Left lung (tissue), 10 donors: ENCODE measurements around the gene LRRD1. TPM values are rescaled to one million over a fixed set of nuclear protein-coding genes. Genes with fewer than 3 reads are reported as not detected.
"Not testable (repeated sequence)": the region's sequence is repeated elsewhere in the genome, so short reads cannot be mapped to it uniquely, and the experiment has no call there.

Source experiments
- ATAC-seq: fragments of 200-7000 bp; cut with Tn5 transposase; one replicate; pipeline ENCODE4 v1.9.1; 2020; ENCODE audit warnings: moderate library complexity
- DNase-seq, 4 donors: peaks; one replicate each; pipeline ENCODE4 v3.0.0-alpha.2; 2013 to 2020
- H3K27ac ChIP-seq, 2 donors: fragments of 200-600 bp; sonication (generic) in 1 of 2; one replicate each; pipeline versions ENCODE4 v1.5.0 to v1.8.0; 2020 to 2021
- H3K27me3 ChIP-seq, 2 donors: fragments of 200-600 bp; sonication (generic) in 1 of 2; one replicate each; pipeline versions ENCODE4 v1.5.0 to v1.8.0; 2020 to 2021
- H3K36me3 ChIP-seq, 2 donors: fragments of 200-600 bp; sonication (generic) in 1 of 2; one replicate each; pipeline versions ENCODE4 v1.5.0 to v1.8.0; 2020 to 2021
- H3K4me1 ChIP-seq, 2 donors: fragments of 200-600 bp; one replicate each; pipeline ENCODE4 v1.8.0; 2021
- H3K4me3 ChIP-seq, 2 donors: fragments of 200-600 bp; sonication (generic) in 1 of 2; one replicate each; pipeline versions ENCODE4 v1.5.0 to v1.8.0; 2020 to 2021; ENCODE audit warnings: mild to moderate bottlenecking in 1 of 2
- H3K9me3 ChIP-seq, 2 donors: fragments of 200-600 bp; sonication (generic) in 1 of 2; one replicate each; pipeline versions ENCODE4 v1.5.0 to v1.8.0; 2020 to 2021
- intact Hi-C, 2 donors: fragments of 100-400 bp; cut with DNase I; formaldehyde crosslinking; loops; one replicate each; pipeline versions ENCODE4 v1.11.2 to v1.14.2; 2022
- polyA plus RNA-seq, 6 donors: library from polyadenylated mRNA; unstranded; fragments of 120-200 nt; gene quantifications; one replicate each; pipeline ENCODE4 v1.2.1, GENCODE V29; 2013; ENCODE audit not compliant: insufficient read length in 6 of 6
- total RNA-seq, 2 donors: library from RNA; stranded (reverse); fragmentation: NEBNext Ultra II Directional; extraction: Animal tissue kit (Norgen Biotek cat#: 25700); gene quantifications; one replicate each; pipeline ENCODE4 v1.2.1, GENCODE V29; 2021
- TF ChIP-seq, protein P1 (sequence below), 2 donors: fragments of 200-600 bp; sonication (generic) in 1 of 2; IDR thresholded peaks; one replicate each; pipeline versions ENCODE4 v1.5.0 to v1.8.0; 2021; ENCODE audit warnings: antibody characterized with exemption in 2 of 2
- donor health status: DM: no; HTN: yes; CAD: no.
- donor health status: DM: no; HTN: no; CAD: no.

Gene LRRD1
- total and polyA plus RNA-seq, 8 donors = 0.09 to 0.88 (median 0.64) TPM; not detected in 1

DNA sequence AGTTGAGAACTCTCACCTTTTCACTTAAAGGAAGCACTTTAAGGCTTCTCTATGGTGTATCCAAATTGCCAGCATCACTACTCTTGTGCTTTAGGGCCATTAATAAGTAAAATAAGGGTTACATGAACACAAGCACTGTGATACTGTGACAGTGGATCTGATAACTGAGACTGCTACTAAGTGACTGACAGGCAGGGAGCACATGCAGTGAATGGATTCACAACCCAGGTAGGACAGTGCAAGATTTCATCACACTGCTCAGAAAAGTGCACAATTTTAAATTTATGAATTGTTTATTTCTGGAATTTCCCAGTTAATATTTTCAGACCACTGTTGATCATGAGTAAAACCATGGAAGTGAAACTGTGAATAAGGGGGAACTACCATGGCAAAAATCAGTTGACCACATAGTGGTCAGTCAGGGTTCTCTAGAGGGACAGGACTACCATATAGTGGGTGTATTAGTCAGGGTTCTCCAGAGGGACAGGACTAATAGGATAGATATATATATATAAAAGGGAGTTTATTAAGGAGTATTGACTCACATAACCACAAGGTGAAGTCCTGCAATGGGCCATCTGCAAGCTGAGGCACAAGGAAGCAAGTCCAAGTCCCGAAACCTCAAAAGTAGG lies 23.7 kb downstream of the LRRD1 start:
- H3K4me1 ChIP-seq = no peaks in the 10 kb centered on the region
- no peaks in the 10 kb centered on the region for H3K9me3 ChIP-seq
- H3K27ac ChIP-seq = no peak overlapping the region
- no peak for ATAC-seq
- intact Hi-C loops = no loop called here
- DNase-seq = no peak
- H3K4me3 ChIP-seq = no peak overlapping the region
- H3K36me3 ChIP-seq = no peaks in the 10 kb centered on the region
- H3K27me3 ChIP-seq = no peaks in the 10 kb centered on the region
- TF ChIP-seq, protein P1, sequence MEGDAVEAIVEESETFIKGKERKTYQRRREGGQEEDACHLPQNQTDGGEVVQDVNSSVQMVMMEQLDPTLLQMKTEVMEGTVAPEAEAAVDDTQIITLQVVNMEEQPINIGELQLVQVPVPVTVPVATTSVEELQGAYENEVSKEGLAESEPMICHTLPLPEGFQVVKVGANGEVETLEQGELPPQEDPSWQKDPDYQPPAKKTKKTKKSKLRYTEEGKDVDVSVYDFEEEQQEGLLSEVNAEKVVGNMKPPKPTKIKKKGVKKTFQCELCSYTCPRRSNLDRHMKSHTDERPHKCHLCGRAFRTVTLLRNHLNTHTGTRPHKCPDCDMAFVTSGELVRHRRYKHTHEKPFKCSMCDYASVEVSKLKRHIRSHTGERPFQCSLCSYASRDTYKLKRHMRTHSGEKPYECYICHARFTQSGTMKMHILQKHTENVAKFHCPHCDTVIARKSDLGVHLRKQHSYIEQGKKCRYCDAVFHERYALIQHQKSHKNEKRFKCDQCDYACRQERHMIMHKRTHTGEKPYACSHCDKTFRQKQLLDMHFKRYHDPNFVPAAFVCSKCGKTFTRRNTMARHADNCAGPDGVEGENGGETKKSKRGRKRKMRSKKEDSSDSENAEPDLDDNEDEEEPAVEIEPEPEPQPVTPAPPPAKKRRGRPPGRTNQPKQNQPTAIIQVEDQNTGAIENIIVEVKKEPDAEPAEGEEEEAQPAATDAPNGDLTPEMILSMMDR (IDR thresholded peaks at IDR 0.05) = no peak

DNA sequence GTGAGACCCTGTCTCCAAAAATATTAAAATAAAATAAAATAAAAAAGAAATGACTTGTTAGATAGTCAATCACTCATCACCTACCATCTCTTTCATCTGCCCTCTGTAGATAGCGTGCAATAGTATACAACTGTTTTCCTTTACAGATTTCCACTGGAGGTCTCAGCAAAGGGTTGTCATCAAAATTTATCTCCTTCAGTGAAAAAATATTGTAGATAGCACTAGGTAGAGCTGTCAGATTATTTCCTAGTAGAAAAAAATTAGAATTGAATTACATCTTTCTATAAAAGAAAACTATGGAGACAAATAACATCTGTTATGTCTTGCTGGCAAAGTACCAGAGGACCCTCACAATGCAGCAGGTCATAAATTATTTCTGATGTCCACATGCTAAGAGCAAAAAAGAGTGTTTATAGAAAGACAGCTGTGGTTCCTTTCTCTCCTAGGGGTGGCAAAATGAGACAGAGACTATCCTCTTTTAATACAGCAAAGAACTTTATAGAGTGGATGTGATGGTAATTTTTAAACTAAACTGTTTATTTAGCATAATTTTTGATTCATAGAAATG lies 28.4 kb downstream of the LRRD1 start:
- no peak for ATAC-seq

DNA sequence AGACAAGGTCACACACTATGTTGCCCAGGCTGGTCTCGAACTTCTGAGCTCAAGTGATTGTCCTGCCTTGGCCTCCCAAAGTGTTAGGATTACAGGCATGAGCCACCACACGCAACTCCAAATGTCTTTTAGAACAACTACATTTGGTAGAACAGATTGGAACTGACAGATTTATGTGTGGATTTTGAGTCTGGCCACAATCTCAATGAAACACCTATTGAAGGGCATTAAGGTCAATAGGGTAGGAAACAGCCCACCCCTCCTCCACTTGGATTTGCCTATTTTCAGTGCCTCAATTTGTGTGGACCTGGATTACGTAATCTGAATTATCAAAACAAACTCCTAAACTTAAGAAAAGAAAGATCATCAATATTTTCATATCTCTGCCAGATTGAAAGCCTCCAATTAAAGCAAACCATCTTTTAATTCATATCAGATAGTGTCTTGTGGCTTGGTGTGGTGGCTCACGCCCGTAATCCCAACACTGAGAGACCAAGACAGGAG lies 29.2 kb downstream of the LRRD1 start:
- H3K4me3 ChIP-seq = no peak overlapping the region
- intact Hi-C loops = no loop called here
- H3K36me3 ChIP-seq = no peaks in the 10 kb centered on the region
- no peak overlapping the region for H3K27ac ChIP-seq
- TF ChIP-seq, protein P1 (IDR thresholded peaks at IDR 0.05) = no peak
- no peaks in the 10 kb centered on the region for H3K4me1 ChIP-seq
- H3K9me3 ChIP-seq = no peaks in the 10 kb centered on the region
- no peaks in the 10 kb centered on the region for H3K27me3 ChIP-seq
- ATAC-seq (no peak), DNase-seq (no peak)

More for the DNA sequence above, 28.4 kb downstream of the LRRD1 start:
- no peaks in the 10 kb centered on the region for H3K36me3 ChIP-seq
- no peak overlapping the region for H3K4me3 ChIP-seq
- TF ChIP-seq, protein P1 (IDR thresholded peaks at IDR 0.05) = no peak
- no peaks in the 10 kb centered on the region for H3K27me3 ChIP-seq
- no peak for DNase-seq
- H3K27ac ChIP-seq = no peak overlapping the region
- H3K9me3 ChIP-seq = no peaks in the 10 kb centered on the region
- intact Hi-C loops = no loop called here
- no peaks in the 10 kb centered on the region for H3K4me1 ChIP-seq

DNA sequence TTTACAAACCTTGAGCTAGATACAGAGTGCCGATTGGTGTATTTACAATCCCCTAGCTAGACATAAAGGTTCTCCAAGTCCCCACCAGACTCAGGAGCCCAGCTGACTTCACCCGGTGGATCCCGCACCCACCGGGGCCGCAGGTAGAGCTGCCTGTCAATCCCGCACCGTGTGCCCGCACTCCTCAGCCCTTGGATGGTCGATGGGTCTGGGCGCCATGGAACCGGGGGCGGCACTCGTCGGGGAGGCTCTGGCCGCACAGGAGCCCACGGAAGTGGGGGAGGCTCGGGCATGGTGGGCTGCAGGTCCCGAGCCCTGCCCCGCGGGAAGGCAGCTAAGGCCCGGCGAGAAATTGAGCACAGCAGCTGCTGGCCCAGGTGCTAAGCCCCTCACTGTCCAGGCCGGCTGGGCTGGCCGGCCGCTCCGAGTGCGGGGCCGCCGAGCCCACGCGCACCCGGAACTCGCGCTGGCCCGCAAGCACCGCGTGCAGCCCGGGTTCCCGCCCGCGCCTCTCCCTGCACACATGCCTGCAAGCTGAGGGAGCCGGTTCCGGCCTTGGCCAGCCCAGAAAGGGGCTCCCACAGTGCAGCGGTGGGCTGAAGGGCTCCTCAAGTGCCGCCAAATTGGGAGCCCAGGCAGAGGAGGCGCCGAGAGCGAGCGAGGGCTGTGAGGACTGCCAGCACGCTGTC lies 35.6 kb downstream of the LRRD1 start:
- H3K4me3 ChIP-seq, H3K9me3 ChIP-seq, intact Hi-C loops, ATAC-seq, H3K27me3 ChIP-seq, H3K4me1 ChIP-seq, H3K36me3 ChIP-seq, H3K27ac ChIP-seq, DNase-seq: not testable (repeated sequence)

DNA sequence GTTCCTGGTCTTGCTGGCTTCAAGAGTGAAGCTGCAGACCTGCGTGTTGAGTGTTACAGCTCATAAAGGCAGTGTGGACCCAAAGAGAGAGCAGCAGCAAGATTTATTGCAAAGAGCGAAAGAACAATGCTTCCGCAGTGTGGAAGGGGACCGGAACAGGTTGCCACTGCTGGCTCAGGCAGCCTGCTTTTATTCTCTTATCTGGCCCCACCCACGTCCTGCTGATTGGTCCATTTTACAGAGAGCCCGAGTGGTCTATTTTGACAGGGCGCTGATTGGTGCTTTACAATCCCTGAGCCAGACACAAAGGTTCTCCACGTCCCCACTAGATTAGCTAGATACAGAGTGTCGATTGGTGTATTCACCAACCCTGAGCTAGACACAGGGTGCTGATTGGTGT lies 36.2 kb downstream of the LRRD1 start:
- ATAC-seq, H3K4me1 ChIP-seq, DNase-seq, intact Hi-C loops, H3K36me3 ChIP-seq, H3K27ac ChIP-seq, H3K9me3 ChIP-seq, H3K4me3 ChIP-seq, H3K27me3 ChIP-seq: not testable (repeated sequence)

DNA sequence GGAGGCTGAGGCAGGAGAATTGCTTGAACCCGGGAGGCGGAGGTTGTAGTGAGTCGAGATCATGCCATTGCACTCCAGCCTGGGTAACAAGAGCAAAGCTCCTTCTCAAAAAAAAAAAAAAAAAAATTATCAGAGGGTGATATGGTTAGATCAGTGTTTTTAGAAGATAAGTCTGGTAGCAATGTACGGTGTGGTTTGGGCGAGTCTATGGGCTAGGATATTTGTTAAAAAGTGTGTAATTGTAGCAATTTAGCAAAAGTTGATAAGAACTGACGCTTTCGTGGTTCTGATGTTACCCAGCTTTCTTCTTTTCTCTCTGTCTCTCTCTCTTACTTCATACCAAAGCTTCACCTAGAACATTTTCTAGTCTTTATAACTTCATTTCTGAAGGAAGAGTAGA lies 37.8 kb downstream of the LRRD1 start:
- DNase-seq (no peak), ATAC-seq (no peak)
- intact Hi-C loops = no loop called here
- TF ChIP-seq, protein P1 (IDR thresholded peaks at IDR 0.05) = no peak
- no peaks in the 10 kb centered on the region for H3K9me3 ChIP-seq
- H3K4me1 ChIP-seq = no peaks in the 10 kb centered on the region
- H3K27me3 ChIP-seq = no peaks in the 10 kb centered on the region
- H3K36me3 ChIP-seq = no peaks in the 10 kb centered on the region
- H3K27ac ChIP-seq = no peak overlapping the region
- no peak overlapping the region for H3K4me3 ChIP-seq
